Fibroblast of skin of left quadriceps (primary cell): ENCODE results near the gene CD19.
"Not testable (repeated sequence)": the region's sequence is repeated elsewhere in the genome, so short reads cannot be mapped to it uniquely, and the experiment has no call there.

Experiments used
- DNase-seq, 2 experiments: peaks; one replicate each; pipeline ENCODE4 v3.0.0-alpha.2; 2013; ENCODE audit warnings: low read depth in 2 of 2

CD19 gene

DNA sequence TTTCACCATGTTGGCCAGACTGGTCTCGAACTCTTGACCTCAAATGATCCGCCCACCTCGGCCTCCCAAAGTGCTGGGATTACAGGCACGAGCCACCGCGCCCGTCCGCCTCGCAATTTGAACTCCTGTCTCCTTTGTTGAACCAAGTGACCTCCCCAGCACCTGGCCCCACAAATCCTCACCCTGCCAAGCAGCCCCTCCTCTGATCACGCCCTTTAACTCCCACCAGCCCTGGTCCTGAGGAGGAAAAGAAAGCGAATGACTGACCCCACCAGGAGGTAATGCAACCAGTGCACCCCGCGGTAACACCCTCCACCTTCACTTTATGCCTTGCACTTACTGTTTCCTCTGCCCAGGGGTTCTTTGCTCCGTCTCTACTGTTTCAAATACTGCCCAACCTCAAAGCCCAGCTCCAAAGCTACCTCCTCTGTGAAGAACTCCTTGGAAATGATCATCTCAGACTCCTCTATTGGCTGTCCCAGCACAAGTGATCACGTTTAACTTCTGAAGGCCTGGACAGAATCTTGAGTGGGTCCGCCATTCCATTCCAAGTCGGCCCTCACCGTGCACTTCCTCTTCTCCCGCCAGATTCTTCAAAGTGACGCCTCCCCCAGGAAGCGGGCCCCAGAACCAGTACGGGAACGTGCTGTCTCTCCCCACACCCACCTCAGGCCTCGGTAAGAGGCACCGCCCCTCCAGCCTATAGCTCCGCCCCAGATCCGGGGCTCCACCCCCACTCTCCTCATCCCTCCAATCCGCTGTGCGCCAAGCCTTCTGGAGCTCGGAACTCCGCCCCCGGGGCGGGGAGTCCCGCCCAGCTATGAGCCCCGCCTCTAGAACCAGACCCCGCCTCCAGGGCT, 4.4 kb downstream of the CD19 start:
- DNase-seq = peak; percentile 40 to 44

DNA sequence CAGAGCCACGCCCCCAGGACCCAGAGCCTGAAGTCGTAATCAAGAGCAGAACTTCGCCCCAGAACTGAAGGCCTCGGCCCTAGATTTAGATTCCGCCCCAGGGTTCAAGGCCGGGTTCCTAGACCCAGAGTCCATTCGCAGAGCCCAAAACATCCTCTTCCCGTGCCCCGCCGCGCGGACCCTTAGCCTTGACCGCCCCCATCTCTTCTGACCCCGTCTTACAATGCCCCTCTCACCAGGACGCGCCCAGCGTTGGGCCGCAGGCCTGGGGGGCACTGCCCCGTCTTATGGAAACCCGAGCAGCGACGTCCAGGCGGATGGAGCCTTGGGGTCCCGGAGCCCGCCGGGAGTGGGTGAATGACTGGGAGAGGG, 5.0 kb downstream of the CD19 start:
- no peak for DNase-seq

DNA sequence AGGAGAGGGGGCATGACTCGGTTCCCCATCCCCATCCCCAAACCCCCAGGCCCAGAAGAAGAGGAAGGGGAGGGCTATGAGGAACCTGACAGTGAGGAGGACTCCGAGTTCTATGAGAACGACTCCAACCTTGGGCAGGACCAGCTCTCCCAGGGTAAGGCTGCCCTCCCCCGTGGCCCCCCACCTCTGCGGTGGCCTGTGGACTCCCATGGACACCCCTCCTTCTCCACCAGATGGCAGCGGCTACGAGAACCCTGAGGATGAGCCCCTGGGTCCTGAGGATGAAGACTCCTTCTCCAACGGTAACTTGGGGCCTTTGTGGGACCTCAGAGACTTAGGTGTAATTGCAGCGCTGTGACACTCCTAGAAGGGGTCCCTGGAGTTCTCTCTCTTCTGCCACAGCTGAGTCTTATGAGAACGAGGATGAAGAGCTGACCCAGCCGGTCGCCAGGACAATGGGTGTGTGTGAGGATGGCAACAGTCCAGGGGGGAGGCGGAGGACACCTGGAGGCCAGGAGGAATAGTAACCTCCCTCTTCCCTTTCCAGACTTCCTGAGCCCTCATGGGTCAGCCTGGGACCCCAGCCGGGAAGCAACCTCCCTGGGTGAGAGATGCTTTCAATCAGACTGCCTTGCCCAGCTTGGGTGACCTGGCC, 5.6 kb downstream of the CD19 start:
- DNase-seq = no peak

DNA sequence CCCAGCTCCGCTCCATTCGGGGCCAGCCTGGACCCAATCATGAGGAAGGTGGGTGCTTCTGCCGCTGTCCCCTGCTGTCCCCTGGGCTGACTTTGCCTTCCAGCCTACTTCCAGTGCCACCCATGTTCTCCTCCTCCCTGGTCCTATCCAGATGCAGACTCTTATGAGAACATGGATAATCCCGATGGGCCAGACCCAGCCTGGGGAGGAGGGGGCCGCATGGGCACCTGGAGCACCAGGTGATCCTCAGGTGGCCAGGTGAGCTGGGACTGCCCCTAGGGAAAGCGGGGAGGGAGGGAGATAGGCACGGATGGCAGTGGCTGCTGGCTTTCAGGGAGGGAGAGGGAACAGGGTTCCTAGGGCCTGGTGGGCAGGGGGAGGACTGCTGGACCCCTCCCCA, 7.0 kb downstream of the CD19 start:
- no peak for DNase-seq

DNA sequence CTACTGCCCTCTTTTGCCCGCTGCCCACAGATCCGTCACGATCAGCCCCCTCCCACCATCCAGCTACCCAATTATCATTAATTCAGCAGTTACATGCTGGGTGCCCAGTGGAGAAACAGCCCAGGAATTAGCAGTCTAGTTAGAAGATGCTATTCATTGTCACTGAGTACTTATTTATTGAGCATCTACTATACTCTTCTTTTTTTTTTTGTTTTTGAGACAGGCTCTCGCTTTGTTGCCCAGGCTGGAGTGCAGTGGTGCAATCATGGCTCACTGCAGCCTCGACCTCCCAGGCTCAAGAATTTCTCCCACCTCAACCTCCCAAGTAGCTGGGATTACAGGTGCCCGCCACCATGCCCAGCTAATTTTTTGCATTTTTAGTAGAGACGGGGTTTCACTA, 8.1 kb downstream of the CD19 start:
- not testable (repeated sequence) for DNase-seq

DNA sequence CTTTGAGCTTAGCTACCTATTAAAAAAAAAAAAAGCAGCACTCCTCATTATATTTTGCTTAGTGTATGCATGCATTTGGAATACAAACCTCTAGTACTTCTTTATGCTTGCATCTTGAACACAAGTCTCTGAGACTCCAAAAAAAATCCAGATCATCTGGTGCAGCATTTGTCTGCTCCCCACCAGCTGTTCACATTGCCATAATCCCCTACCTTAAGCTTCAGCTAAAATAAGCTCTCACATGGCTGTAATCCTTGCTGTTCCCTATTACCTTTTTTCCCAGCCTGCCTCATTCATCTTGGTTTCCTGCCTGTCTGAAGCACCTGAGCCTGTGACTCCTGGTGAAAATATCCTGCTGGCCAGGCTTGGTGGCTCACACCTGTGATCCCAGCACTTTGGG, 11.5 kb downstream of the CD19 start:
- DNase-seq = no peak

DNA sequence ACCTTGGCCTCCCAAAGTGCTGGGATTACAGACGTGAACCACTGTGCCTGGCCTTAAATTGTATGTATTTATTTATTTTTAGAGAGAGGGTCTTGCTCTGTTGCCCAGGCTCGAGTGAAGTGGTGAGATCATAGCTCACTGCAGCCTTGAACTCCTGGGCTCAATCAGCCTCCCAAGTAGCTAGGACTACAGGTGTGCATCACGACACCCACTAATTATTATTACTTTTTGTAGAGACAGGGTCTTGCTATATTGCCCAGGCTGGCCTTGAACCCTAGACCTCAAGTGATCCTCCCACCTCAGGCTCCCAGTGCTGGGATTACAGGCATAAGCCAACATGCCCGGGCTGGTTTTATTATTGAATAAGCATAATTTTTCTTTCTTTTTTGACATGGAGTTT, 14.9 kb downstream of the CD19 start:
- DNase-seq = no peak

DNA sequence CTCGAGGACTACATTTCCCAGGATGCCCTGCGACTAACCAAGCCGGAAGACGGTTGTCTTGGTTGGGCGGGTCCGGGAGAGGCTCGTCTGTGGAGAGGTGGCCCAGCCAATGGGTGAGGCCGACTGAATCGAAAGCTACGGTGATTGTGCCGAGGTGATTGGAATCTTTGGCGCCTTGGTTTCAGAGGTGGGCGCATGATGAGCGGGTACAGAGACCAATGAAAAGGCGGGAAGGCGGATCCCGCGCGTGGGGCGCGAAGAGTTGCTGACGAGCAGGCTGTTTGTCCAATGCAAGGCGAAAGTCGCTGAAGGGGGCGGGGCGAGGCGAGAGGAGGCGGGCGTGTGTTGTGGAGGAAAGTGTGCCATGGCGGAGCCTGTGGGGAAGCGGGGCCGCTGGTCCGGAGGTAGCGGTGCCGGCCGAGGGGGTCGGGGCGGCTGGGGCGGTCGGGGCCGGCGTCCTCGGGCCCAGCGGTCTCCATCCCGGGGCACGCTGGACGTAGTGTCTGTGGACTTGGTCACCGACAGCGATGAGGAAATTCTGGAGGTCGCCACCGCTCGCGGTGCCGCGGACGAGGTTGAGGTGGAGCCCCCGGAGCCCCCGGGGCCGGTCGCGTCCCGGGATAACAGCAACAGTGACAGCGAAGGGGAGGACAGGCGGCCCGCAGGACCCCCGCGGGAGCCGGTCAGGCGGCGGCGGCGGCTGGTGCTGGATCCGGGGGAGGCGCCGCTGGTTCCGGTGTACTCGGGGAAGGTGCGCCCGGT, 19.1 kb downstream of the CD19 start, which contains the start of gene NFATC2IP:
Gene NFATC2IP, plus strand, starts transcription at position 290 of the 762 bp plus-strand sequence. Its CDS starts 75 bp downstream, at position 365.
- peak; percentile 100 for DNase-seq

DNA sequence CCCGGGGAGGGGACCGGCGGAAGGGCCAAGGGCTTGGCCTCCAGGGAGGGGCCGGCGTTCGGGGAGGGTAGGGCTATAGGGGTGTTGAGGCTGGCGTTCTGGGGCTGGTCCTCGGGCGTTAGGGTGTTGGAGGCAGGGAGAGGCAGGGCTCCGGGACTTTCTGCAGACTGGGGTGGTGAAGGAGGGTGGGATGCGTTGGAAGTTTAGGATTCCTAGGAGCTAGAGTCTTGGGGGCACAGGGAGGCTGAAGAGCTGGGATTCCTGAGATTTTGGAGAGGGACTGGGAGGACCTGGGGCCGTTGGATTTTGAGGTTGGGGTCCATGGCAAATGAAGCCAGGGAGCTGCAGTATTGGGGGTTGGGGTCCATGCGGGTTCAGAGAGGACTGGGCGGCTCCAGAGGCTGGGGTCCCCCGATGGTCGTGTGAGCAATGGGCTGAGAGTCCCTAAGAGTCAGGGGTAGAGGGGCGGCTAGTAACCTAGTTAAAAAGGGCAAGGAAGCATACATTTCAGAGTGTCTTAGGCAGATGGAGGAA, 19.7 kb downstream of the CD19 start:
- DNase-seq = no peak

DNA sequence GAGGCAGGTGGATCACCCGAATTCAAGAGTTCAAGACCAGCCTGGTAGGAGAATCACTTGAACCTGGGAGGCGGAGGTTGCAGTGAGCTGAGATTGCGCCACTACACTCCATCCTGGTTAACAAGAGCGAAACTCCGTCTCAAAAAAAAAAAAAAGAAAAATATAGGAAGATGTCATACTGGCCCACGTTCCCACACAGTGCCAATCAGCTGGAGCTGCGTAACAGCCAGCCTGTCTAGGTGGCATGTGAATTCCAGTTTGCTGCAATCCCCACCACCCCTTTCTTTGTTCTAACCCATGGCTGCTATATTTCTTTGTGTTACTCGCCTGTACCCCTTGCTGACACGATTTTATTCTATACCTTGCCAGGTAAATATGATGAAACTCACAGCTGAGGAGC, 26.4 kb downstream of the CD19 start:
- no peak for DNase-seq

DNA sequence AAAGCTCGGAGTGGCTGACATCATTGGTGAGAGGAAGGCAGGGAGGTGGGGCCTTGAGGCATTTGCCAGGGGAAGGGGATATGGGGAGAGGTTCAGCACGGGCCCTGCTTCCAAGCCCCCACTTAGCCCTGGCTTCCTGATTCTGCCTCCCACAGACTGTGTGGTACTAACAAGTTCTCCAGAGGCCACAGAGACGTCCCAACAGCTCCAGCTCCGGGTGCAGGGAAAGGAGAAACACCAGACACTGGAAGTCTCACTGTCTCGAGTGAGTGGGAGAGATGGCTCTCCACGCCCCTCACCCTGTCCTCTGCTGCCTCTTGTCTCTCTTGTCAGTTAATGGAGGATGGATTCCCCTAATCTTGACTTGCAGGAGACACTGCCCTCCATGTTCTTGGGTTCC, 27.1 kb downstream of the CD19 start:
- DNase-seq = no peak

DNA sequence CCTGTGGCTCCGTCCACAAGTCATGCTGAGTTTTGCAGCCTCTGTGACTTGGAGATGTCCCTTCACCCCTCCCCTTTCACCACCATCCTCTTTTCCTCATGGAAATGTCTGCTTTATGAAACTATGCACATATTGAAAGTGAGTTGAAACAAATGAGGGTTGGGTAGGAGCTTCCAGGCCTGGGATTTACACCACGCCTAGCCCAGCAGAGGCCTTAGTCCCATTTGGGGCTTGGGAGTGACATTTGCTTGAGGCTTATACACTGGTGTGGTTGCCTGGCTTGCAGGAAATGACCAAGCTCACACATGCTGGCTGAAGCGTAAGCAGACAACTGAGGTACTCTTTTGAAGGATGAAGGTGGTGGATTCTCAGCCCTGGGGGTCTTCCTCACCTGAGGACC, 32.3 kb downstream of the CD19 start:
- DNase-seq = no peak

DNA sequence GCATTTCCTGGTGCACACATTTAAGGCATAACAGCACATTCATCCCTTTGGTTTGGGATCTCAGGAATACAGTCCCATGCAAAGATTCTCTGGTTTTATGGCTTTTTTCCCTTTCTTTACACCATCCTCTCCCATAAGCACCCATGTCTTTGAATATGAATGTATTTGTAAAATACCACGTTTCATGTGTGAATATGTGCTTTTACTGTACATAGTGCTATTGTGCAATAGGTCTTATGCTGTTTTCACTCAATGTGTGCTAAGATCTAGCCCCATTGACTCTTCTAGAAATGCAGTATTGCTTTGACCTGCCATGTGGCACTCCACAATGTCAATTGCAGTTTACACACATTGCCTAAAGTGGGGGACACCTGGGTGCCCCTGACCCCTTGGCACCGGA, 32.7 kb downstream of the CD19 start:
- DNase-seq = no peak

DNA sequence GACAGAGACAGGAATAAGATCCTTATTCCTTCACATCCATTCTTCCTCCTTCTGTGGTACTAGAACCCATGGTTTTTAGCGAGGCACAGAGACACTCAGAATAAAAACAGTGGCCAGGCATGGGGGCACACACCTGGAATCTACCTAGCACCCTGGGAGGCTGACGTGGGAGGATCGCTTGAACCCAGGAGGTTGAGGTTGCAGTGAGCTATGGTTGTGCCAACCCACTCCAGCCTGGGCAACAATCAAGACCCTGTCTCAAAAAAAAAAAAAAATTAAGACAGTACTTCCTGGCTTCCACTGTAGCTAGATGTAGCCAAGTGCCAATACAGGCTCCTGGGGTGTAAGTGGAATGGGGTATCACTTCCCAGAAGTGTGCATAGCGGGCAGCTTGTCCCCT, 35.4 kb downstream of the CD19 start:
- DNase-seq = no peak

DNA sequence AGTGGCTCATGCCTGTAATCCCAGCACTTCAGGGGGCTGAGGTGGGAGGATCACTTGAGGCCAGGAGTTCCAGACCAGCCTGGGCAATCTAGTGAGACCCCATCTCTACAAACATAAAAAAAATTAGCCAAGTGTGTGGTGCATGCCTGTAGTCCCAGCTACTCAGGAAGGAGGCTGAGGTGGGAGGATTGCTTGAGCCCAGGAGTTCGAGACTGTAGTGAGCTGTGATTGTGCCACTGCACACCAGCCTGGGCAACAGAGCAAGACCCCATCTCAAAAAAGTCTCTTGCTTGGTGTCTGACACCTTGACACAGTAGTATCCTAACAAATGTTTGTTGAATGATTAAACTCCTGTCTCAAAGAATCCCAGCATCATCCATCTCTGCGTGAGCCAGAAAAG, 37.9 kb downstream of the CD19 start:
- DNase-seq = not testable (repeated sequence)

DNA sequence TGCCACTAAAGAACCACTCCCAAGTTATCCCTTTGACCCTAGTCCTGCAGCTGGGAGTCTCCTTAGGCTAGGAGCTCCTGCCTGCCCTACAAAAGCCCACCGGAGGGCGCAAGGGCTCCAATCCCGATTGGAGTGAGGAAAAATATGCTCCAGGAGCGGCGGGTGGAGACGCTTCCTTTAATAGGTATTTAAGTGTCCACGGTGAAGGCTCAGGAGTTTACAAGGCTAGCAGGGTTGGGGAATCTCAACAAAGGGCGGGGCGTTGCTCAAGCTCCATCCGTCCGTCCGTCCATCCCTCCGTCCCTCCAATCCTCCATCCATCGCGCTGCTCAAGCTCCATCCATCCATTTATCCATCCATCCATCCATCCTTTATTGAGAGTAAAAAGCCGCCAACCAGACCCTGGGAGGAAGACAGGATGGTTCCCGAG, 42.3 kb downstream of the CD19 start:
- peak; percentile 26 to 28 for DNase-seq

DNA sequence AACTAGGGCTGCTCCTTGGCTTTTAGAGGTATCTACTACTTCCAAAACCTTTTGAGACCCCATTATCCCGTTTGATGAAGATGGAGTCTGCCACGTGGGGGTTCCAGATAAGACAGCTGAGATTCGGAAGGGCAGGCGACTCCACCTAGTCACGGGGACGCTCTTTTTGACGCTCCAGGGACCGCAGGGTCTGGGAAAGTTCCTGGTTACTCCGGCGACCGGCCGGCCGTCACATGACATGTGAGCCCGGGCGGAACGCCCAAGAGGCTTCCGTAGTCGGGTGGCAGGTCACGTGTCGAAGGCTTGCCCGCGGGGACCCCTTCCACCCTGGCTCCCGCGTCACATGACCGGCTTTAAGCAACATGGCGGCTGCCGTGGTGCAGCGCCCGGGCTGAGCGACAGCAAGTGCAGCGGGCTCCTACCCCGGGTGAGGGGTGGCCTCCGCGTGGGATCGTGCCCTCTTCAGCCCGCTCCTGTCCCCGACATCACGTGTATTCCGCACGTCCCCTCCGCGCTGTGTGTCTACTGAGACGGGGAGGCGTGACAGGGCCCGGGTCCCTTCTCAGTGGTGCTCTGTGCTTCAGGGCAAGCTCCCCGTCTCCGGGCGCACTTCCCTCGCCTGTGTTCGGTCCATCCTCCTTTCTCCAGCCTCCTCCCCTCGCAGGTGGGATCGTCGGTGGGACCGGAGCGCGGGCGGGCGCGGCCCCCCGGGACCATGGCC, 42.8 kb downstream of the CD19 start, which contains the start of gene SPNS1:
Gene SPNS1, plus strand, starts transcription at position 342 of the 721 bp plus-strand sequence. Its CDS starts 374 bp downstream, at position 716.
- peak; percentile 87 to 89 for DNase-seq

DNA sequence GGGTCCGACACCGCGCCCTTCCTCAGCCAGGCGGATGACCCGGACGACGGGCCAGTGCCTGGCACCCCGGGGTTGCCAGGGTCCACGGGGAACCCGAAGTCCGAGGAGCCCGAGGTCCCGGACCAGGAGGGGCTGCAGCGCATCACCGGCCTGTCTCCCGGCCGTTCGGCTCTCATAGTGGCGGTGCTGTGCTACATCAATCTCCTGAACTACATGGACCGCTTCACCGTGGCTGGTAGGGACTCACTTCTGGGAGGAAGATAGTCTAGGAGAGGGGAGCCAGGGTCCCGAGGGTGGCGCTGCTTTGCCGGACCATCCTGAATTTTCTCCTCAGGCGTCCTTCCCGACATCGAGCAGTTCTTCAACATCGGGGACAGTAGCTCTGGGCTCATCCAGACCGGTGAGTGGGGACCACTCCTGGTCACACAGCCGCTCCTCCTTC, 43.4 kb downstream of the CD19 start:
- no peak for DNase-seq

DNA sequence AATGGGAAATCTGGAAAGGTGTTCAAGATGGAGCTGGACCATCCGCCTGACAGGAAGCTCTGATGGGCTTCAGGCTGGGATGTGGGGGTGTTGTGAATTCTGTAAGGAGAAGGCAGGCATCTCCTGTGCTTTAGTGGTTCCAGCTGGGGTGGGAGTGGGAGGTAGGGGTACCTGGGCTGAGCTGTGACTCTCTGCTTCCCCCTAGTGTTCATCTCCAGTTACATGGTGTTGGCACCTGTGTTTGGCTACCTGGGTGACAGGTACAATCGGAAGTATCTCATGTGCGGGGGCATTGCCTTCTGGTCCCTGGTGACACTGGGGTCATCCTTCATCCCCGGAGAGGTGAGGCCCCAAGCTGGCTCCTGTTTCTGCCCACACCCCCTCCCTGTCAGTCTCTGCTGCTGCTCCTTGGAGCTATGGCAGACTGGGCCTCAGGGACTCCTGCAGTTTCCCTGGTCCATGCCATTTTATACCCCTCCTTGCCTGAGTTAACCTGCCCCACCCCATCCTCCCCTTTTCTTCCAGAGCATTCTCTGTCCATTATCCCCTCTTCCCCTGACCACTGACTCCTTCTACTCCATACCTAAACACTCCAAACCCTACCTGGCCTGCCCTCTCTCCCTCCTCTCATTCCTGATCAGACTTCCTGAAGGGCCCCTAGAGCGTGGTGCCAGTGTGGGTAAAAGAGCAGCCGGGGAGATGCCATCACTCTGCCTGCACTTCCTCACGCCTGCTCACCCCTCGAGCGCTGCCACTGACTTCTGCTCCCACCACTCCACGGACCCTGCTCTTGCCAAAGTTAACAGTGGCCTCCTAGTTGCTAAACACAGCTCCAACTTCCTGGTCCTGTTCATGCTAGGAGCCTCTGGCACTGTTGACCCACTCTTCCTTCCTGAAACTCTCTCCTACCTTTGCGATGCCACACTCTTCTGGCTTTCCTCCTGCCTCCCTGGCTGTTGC, 46.2 kb downstream of the CD19 start:
- no peak for DNase-seq

DNA sequence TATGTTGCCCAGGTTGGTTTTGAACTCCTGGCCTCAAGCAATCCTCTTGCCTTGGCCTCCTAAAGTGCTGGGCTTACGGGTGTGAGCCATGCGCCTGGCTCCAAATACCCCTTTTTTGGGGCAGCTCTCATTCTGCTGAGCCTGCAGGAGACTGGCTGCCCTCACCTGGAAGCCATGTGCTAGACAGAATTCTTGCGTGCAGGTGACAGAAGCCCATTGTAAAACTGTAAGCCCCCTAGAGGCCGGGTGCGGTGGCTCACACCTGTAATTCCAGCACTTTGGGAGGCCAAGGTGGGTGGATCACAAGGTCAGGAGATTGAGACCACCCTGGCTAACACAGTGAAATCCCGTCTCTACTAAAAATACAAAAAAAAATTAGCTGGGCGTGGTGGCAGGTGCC, 48.6 kb downstream of the CD19 start:
- DNase-seq = not testable (repeated sequence)
